HG03103 (cell line): ENCODE data around the gene RICTOR.
A peak's percentile ranks its signal among the peaks of the same experiment; 100 is the strongest.

Source experiments
- ATAC-seq: cut with Tn5 transposase; IDR thresholded peaks from one replicate; pipeline ENCODE4 v1.9.1; 2021; ENCODE audit warnings: low read depth; ENCODE audit not compliant: unreplicated experiment

The RICTOR gene, protein sequence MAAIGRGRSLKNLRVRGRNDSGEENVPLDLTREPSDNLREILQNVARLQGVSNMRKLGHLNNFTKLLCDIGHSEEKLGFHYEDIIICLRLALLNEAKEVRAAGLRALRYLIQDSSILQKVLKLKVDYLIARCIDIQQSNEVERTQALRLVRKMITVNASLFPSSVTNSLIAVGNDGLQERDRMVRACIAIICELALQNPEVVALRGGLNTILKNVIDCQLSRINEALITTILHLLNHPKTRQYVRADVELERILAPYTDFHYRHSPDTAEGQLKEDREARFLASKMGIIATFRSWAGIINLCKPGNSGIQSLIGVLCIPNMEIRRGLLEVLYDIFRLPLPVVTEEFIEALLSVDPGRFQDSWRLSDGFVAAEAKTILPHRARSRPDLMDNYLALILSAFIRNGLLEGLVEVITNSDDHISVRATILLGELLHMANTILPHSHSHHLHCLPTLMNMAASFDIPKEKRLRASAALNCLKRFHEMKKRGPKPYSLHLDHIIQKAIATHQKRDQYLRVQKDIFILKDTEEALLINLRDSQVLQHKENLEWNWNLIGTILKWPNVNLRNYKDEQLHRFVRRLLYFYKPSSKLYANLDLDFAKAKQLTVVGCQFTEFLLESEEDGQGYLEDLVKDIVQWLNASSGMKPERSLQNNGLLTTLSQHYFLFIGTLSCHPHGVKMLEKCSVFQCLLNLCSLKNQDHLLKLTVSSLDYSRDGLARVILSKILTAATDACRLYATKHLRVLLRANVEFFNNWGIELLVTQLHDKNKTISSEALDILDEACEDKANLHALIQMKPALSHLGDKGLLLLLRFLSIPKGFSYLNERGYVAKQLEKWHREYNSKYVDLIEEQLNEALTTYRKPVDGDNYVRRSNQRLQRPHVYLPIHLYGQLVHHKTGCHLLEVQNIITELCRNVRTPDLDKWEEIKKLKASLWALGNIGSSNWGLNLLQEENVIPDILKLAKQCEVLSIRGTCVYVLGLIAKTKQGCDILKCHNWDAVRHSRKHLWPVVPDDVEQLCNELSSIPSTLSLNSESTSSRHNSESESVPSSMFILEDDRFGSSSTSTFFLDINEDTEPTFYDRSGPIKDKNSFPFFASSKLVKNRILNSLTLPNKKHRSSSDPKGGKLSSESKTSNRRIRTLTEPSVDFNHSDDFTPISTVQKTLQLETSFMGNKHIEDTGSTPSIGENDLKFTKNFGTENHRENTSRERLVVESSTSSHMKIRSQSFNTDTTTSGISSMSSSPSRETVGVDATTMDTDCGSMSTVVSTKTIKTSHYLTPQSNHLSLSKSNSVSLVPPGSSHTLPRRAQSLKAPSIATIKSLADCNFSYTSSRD (N-terminal part only)

DNA sequence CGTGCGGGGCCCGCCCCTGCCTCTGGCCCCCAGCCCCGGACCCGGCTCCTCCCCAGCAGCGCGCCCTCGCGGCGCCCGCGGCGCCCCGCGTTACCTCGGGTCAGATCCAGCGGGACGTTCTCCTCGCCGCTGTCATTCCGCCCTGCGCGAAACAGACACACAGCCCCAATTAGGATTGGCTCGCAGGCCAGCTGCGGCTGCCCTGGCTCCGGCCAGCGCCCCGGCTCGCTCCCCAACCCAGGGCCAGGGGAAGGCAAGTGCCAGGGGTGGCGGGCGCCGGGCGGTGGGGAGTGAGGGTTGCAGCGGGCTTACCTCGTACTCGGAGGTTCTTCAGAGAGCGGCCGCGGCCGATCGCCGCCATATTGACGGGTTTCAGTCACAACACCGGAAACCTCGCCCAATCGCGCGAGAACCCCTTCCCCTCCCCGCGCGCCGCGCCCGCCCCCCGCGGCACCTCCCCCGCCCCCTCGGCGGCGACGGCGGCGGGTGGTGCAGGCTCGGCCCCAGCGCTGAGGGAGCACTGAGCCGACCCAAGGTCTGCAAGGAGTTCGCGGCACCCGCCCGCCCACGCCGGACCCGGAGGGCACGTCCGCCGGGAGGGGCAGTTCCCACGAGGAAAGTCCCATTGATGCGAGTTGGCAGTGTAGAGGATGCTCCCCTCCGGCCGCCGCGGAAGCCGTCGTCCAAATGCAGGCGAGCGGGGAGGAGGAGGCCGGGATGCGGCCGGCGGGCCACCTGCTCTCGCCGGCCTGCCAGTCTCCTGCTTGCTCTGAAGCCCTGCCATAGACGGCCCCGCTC is at the start of gene RICTOR:
RICTOR (minus strand) TSS at position 383 of the 798 bp plus-strand sequence; CDS start at position 361, 22 bp downstream.
- peak; percentile 61 for ATAC-seq

DNA sequence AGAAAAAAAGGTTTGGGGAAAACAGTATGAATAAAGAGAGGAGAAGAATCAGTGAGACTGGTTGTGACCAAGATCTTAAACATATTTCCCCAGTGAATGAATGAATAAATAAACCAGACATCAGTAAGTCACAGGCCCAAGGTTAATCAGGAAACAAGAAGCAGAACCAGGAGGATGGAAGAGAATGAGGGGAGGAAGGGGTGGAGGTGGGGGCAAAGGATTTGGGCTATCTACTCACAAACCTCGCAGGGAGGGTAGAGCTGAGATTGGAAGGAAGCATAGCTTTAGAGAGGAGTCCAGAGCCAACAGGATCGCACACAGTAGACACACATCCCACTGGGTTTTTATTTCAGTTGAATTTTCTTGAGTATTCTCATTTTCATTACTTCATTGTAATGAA is 47.7 kb upstream of the RICTOR start:
- ATAC-seq, result no peak

DNA sequence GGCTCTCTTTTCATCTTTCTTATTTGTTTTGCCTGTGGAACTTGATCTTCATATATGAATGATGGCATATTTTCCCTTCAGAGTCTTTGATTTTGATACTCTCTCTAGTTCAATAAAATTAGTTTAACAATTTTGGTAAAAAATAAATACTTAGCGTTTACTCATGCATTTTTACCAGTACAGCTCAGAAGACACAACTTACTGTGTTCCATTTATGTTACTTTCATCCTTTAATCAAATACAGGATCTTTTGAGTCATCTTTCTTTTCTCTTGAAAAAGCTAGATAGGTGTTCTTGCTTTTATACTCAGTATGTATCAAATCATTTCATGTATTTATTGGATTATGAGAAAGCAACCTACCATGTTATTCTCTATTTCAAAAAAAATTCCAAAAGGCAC is 47.1 kb upstream of the RICTOR start:
- no peak for ATAC-seq

DNA sequence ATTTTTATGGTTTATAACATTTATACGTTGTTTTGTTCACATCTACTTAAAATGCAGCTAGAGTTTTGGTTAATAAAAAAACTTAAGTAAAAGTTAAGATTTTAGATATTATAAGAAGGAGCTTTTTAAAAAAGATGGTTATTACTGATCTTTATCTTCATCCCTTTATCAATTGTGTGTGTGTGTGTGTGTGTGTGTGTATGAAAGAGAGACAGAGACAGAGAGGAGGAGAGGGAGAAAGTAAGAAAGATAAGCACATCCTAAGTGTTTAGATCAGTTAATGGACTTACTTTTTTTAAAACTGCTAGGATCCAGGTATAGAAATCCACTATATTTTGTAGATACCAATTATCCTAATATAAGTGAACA is 45.8 kb upstream of the RICTOR start:
- ATAC-seq, result no peak

DNA sequence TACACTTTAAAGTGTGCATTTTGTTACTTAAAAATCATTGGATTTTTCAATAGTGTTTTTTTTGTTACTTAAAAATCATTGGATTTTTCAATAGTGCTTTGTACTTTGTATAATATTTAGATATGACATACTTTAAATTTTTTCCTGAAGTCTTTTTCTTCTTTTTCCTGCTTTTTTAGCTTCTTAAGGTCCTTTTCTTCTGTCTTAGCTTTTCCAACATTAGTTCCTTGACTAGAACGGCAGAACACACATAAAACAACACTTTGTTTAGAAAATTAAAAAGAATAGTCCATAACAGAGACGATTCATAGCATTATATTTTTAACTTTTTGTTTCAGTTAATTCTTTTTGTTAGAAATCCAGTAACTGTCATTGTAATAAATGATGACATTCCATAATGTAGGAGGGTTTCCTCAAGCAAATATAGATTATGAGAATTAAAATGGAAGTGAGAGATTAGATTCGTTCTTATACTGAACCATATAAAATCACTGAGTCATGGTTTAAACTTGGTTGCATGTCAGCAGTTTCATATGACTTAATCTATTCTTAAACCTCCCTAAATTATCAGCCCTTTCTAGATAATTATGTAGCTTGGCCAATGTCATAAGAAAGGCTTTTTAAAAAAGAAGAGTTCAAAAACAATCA is 45.3 kb upstream of the RICTOR start:
- ATAC-seq, result no peak

DNA sequence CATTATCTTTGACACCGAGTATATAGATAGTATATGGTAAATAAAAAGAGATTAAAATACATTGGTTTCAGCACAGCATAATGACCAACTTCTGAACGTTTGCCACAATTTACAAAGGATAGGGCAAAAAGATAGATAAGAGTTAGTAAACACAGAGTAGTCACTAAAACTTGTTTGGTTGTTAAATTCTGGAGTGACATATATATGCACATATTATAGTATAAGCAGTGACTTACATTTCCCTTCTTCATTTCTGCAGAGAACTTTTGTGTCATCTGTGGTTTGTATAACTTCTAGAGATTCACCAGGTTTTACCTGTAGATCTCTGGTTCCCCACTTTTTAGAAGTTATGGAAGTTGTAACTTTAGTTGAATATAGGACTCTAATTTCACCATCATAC is 44.4 kb upstream of the RICTOR start:
- ATAC-seq, result no peak

DNA sequence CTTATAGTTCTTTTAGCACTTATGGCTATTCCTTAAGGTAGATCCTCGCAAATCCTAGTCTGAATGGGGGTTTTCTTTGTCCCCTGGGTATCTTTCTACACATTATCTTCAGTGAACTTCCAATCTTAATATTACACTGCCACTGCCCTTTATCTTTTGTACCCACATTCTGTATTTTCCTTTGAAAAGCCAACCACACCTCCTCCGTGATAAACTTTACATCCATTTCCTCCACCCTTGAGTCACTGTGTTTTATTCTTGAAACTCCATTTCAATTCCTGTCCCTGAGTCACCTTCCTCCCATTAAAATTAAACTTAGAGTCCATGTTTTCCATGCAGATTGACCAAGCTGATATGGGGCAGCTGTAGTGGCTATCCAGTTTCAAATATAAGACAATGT is 43.2 kb upstream of the RICTOR start:
- no peak for ATAC-seq

DNA sequence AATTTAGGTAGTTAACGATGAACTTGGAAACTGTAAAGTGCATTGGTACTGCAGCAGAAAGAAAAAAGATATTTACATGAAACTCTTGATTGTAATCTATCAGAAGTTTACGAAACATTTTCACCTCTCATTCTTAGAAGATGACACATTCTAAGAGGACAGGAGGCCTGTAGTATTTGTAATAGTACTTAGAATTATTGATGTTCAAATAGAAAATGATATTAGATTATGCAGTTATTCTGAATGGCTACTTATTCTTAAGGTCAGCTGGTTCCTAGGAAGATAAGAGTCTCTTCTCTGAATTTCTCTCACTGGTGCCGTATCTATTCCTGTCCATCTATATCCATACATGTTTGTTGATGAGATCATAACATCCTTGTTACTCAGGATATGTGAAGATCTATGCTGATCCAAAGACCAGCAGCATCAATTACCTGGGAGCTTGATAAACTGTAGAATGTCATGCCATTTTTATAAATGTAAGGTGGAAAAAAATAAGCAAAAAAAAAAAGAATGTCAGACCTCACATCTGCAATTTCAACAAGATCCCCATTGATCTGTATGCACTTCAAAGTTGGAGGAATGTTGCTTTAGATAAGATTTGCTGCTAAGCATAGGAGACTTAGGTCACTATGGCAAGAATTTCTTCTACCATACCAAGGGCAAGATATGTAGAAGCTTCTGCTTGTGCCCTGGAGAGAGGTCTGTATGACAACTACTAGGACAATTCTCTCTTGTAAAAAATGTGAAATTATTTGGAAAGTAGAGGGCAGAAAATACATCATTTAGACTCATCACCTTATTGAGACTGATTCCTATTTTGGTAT is 42.4 kb upstream of the RICTOR start:
- no peak for ATAC-seq

DNA sequence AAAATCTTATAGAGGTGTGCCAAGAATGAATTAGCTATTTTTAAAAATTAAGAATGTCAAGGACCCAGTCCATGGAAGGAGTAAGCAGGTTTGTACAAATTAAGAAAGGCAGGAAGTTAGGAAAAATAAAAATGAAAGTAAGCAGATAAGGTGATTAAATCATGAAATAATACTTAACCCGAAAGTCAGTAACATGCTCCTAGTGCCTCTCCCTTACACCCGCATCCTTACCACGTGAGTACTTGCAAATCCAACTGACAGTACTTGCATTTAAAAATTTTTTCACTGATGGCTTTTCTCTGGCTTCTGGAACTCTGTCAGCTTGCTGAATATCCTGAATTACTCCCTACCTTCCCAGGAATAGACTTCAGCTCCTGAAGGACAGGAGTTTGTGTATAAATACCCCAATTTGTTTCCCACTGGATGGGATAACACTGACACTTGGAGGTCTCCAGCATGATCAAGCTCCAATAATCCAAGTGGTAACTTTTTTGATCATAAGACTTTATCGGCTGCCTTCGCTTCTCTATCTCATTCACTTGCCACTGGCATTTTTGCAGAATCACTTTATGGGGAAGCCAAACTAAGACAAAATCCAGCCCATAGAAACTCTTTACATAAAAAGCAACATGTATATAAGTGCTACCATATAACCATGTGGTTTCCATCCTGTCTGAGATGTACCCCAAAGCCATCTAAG is 41.6 kb upstream of the RICTOR start:
- no peak for ATAC-seq

DNA sequence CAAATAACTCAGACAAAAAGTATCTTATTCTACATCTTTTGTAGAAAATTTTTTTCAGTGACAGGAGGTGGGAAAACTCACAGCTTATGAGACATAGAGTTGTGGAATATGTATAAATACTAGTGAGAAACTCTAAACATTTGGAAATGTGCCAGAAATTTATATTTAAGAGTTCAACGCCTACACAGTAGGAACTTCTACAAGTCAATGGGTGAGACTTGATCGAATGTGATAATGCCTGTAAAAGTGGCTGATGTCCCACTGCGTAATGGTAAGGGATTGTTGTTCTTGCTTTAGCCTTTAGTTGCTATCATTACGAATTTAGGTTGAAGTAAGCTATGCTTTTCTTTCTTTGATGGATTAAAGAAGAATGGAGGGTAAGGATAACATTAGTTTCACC is 40.0 kb upstream of the RICTOR start:
- ATAC-seq, result no peak

DNA sequence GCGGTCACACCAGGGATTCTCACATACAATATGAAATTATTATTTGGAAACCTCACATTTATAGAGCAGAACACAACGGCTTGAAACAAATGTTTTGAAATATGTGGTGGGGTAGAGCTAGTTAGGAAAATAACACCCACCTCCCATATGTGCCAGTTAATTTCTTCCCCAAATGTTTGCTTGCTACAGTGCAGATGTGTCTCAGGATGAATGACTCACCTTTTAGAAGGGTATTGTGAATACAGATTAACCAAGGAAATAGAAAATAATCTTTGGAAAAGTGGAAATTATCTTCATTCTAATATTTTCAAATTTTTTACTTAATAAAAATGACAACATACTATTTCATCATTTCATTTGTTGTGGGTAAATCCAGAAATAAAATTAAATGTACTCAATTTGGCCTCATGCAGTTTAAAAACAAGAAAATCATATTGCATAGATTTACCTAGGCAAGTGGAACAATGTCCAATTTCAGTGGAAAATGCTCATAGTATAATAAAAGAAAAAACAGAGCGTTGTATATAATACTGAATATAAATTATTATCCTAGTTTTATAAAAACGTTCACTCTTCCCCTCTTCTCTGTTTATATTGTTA is 39.3 kb upstream of the RICTOR start:
- ATAC-seq, result no peak

DNA sequence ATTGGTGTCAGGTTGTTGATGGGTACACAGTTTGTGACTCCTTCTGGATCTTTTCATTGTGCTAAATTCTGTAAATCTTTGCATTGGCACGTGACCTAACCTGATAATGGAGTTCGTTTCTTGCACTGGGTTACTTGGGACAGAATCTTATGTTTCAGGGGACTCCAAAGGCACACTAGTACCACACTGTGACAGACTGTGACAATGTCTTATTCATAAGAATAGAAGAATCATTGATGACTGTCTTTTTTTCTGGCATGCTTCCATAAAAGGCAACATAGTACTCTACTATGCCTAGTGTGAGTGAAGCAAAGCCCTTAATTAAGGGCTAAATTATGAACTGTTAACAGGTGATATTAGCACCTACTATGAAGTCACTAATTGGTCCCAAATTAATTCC is 35.4 kb upstream of the RICTOR start:
- ATAC-seq, result no peak

DNA sequence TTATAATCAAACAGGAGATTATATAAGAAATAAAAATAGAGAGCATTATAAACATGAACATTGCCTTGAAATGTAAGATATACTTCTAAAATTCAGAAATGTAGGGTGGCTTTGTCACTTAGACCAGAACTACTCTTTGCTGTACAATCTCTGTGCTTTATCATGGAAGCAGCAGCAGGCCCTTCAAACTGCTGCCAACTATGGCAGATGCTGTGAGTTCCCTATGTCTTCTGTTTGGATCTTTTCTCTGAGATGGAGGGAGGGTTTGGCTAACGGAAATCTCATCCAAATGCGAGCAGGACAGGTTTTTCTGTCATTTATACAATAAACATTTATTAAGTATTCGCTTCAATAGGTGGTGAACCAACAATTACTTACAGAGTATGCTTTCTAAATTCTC is 34.8 kb upstream of the RICTOR start:
- no peak for ATAC-seq

DNA sequence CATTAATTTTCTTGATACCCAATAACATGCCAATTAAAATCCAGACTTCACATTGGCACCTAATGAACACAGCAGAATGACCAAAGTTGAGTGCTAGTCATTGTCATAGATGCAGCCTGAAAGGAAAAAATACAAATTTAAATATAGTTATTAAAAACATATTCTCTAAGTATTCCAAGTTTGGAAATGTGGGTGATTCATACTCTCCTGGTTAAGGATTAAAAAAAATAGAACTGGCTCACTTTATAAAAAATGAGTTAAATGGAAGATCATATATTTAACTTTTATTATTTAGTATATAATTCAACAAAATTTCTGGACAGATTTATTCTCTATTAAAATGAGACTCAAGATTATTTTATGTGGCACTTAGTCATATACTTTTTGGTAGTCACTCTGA is 33.2 kb upstream of the RICTOR start:
- no peak for ATAC-seq

DNA sequence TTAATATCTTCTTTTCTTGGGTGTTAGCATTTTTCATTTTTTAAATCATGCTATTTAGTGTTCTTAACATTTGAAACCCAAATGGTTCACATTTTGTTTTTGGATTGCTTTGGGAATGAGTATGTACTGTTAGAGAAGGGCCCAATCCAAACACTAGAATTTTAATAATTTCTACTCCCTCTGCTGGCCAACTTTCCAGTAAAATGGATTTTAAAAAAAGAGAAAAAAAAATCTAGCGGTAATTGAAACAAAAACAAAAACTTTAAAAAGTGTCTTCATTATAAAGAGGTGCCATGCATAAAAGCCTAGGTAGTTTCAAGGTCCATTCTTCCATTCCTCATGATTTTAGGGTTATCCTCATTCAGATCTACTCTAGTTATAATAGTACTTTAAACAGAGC is 32.1 kb upstream of the RICTOR start:
- ATAC-seq, result no peak

DNA sequence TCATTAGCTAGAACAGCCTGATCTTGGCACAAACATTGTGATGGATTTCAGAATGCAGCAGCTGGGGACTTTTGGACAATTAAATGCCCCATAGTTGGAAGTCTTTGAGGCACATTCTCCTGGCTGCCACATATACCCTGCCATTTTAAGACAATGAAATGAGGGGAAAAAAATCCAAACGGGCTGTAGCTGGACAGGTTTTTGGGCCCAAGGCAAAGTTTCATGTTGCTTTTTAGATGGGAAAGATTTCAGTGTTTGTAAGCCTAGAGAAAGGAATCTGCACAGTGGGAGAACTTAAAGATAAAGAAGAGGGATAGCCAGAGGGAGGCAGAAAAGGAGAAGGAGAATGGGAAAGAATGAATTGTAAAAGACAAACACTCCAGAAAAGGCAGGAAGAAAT is 30.0 kb upstream of the RICTOR start:
- no peak for ATAC-seq

DNA sequence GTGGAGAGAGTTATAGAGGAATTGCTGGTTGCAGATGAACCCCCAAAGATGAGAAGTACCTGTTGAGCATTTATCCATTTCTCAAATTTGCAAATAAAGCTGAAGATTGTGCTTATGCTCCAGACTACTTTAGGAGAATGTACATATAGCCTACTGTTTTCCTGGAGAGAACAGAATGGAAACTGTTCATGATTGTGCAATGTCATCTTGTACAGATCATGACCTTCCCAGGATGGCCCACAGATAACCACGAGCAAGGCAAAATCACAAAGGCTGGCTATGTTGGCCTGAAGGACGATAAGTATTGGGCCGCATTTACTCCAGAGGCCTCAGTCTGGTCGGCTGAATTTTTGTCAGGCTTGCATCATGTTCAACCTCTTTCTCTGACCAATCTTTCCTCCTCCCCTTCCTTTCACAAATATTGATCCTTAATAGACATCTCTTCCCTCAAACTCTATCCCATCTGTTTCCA is 28.5 kb upstream of the RICTOR start:
- no peak for ATAC-seq
